Motor neuron (in vitro differentiated cells): ENCODE measurements around the gene CERS4. TPM values are rescaled to one million over a fixed set of nuclear protein-coding genes. Genes with fewer than 3 reads are reported as not detected.

Source experiments
- ATAC-seq, 8 experiments: fragments of 200-7000 bp; cut with Tn5 transposase; replicated peaks in 6 of 8; 2 replicates each; pipeline ENCODE4 v1.8.0; 2021; ENCODE audit warnings: mild to moderate bottlenecking in 8 of 8, moderate library complexity in 8 of 8
- H3K27ac ChIP-seq, 2 donors: fragments of 250-450 bp; sonication (Bioruptor Pico); 2 replicates each; pipeline ENCODE4 v1.9.0; 2021; ENCODE audit warnings: antibody characterized with exemption in 2 of 2, mild to moderate bottlenecking in 2 of 2, moderate library complexity in 1 of 2
- H3K4me1 ChIP-seq, 2 donors: fragments of 250-450 bp; sonication (Bioruptor Pico); replicated peaks in 1 of 2; 2 replicates each; pipeline ENCODE4 v1.6.1; 2021; ENCODE audit warnings: antibody characterized with exemption in 2 of 2, mild to moderate bottlenecking in 2 of 2, moderate library complexity in 1 of 2
- H3K4me3 ChIP-seq, 5 donors: fragments of 250-450 bp; sonication (Bioruptor Pico); 2 replicates each; pipeline ENCODE4 v1.9.0; 2021; ENCODE audit warnings: antibody characterized with exemption in 5 of 5, mild to moderate bottlenecking in 5 of 5, moderate library complexity in 4 of 5
- WGBS, 10 experiments: fragments of 450-650 bp; shearing (Covaris generic); methylation state at CpG; one replicate each; pipeline ENCODE4 v1.0.0; 2022; 5-methylcytosine and 5-hydroxymethylcytosine counted together
- in situ Hi-C, 9 experiments: fragments of 400-800 bp; cut with MboI; loops; one replicate each; pipeline ENCODE4 v1.15.0; 2021; ENCODE audit warnings: low sequenced_read_pairs in 9 of 9, low pct_unique_long_range_greater_than_20kb in 2 of 9; ENCODE audit not compliant: unreplicated experiment in 9 of 9
- total RNA-seq, 8 experiments: library from RNA; unstranded; fragments of 300-600 nt; gene quantifications; 2 replicates each; pipeline versions ENCODE4 v1.2.3 to v1.2.4, GENCODE V29; 2022

The CERS4 gene
- total RNA-seq, 8 experiments from 2014 or later: 3.2 to 55.1 (median 35.8) TPM

GRCh38 chr19:8306235-8307054, 97.3 kb downstream of the CERS4 start:
- in situ Hi-C loops: no loop called here
- H3K4me3 ChIP-seq: no peak overlapping the region
- 0 to 100% (median 82%) methylated on average over 1 to 6 of the region's 17 CpGs; no CpG with 5 or more reads in 5 of the 10 experiments for WGBS, 10 experiments
- H3K4me1 ChIP-seq: peaks cover 8 to 11% of the 10 kb centered on the region in 2 donors
- no peak for ATAC-seq
- no peak overlapping the region for H3K27ac ChIP-seq

DNA sequence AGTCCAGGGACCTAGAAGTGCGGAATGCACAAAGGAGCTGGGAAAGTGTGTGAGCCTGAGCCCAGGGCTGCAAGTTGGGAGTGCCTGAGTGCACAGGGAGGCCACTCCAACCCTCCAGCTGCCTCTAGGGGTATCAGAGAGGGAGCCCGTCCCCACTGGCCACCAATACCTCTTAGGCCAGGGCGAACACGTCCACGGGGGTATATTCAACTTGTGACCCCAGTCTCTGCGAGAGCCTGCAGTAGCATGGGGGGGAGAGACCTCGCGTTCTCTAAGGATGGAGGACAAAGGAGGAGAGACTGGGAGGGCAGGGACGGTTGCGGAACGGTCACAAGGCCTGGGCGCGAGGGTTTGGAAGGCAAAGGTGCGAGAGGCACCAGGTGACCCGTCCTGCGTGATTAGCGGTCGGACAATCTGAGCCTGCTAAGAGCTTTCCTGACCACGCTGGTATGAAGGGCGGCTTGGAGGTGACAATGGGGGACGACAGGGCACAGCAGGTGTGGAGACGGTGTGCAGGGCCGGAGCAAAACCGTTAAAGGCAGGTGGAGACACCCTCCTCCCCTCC, 98.3 kb downstream of the CERS4 start:
- in situ Hi-C loops: no loop called here
- 0 to 14% (median 3%) methylated on average over 3 to 16 of the region's 24 CpGs; no CpG with 5 or more reads in 3 of the 10 experiments for WGBS, 10 experiments
- Histone ChIP-seq H3K4me1 (peaks cover 8 to 11% of the 10 kb centered on the region in 2 donors), H3K27ac (peak overlapping the region; percentile 88 to 96), H3K4me3 (peak overlapping the region; percentile 55 to 89 (median 62))
- peak in 6 of 8 experiments; percentile 0 to 17 (median 3) for ATAC-seq

DNA sequence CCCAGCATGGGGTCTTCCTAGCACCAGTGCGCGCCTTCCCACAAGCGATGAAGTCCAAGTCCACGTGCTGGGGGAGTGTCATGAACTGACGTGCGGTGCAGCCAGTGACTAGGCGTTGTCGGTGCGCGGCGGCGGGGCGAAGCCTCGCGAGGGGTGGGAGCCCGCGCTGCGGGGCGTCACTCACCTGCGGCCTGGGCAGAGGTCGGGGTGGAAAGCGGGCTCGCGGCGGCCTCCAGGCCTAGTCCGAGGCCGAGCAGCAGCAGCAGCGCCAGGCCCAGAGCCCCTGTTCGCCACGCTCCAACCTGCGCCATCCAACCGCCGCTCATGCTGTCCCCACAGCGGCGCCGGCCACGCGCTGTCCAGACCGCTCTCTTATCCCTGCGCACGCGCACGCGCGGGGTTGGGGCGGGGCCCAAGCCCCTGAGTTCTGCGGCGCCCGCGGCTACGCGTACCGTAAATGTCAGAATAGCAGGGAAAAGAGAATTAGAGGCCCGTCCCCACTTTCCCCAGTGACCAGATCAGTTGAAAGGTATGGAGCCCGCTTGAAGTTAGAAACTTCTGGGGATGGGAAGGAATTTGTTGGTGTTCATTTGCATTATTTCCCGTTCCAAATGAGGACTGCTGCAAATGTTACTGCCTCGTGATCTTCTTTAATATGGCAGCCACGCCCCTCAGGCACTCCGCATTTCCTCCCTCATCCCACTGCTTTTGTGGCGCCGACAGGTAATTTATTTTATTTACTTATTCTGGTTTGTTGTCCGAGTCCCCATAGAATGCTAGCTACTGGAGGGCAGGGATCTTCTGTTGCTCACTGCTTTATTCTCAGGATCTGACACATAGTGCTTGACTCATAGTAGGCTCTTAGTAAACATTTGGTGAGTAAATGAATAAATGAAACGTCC, 99.0 kb downstream of the CERS4 start, which contains the start of gene CD320:
TSS of gene CD320 (minus strand) at position 394 of the 902 bp plus-strand sequence. CDS start at position 326, 68 bp downstream.
- ATAC-seq: peak; percentile 75 to 93 (median 90)
- Histone ChIP-seq H3K27ac (peak within 1 kb of the TSS; percentile 88 to 96), H3K4me3 (peak within 1 kb of the TSS; percentile 55 to 89 (median 62)), H3K4me1 (peaks cover 8 to 11% of the 10 kb centered on the region in 2 donors)
- WGBS, 10 experiments: 0 to 7% (median 0%) methylated on average over 1 to 16 of the region's 63 CpGs
- in situ Hi-C loops: no loop called here

DNA sequence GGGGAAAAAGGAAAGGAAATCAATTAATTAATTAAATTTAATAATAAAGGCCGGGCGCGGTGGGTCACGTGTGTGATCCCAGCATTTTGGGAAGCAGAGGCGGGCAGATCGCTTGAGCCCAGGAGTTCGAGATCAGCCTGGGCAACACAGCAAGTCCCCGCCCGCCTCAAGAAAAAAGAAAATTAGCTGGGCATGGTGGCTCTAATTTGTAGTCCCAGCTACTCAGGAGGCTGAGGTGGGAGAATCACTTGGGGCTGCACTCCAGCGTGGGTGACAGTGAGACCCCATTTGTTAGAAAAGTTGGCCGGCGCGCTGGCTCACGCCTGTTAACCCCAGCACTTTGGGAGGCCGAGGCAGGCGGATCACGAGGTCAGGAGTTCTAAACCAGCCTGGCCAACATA, 99.7 kb downstream of the CERS4 start:
- in situ Hi-C loops: no loop called here
- ATAC-seq: no peak
- Histone ChIP-seq H3K4me3 (peak overlapping the region; percentile 55 to 89 (median 62)), H3K27ac (peak overlapping the region in 1 of 2 donors; percentile 96), H3K4me1 (peaks cover 8 to 11% of the 10 kb centered on the region in 2 donors)
- WGBS, 10 experiments: 22 to 90% (median 43%) methylated on average over 2 to 7 of the region's 17 CpGs; no CpG with 5 or more reads in 2 of the 10 experiments

DNA sequence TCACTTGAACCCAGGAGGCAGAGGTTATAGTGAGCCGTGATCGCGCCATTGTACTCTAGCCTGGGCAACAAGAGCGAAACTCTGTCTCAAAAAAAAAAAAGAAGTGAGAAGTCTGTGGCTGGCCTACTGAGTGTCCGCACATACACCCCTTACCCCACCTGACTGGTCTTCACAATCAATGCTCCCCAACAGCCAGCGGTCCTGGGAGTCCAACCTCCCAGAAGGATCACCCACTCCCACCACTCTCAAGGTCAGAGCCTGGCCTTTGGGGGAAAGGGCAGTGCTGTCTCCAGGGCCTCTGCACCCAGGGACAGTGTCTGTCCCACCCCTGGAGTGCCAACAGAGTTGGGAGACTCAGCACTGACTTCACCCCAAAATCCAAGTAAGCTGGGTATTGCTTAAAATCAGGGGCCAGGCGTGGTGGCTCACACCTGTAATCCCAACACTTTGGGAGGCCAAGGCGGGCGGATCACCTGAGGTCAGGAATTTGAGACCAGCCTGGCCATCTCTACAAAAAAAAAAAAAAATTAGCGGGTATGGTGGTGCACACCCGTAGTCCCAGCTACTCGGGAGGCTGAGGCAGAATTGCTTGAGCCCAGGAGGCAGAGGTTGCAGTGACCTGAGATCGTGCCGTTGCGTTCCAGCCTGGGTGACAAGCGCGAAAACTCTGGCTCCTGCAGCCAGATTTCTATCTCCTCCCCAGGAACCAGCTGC, 101.3 kb downstream of the CERS4 start:
- Histone ChIP-seq H3K4me3 (no peak overlapping the region), H3K4me1 (peaks cover 8 to 11% of the 10 kb centered on the region in 2 donors), H3K27ac (no peak overlapping the region)
- 86 to 100% (median 94%) methylated on average over 5 to 15 of the region's 17 CpGs; no CpG with 5 or more reads in 6 of the 10 experiments for WGBS, 10 experiments
- ATAC-seq: no peak
- in situ Hi-C loops: no loop called here

DNA sequence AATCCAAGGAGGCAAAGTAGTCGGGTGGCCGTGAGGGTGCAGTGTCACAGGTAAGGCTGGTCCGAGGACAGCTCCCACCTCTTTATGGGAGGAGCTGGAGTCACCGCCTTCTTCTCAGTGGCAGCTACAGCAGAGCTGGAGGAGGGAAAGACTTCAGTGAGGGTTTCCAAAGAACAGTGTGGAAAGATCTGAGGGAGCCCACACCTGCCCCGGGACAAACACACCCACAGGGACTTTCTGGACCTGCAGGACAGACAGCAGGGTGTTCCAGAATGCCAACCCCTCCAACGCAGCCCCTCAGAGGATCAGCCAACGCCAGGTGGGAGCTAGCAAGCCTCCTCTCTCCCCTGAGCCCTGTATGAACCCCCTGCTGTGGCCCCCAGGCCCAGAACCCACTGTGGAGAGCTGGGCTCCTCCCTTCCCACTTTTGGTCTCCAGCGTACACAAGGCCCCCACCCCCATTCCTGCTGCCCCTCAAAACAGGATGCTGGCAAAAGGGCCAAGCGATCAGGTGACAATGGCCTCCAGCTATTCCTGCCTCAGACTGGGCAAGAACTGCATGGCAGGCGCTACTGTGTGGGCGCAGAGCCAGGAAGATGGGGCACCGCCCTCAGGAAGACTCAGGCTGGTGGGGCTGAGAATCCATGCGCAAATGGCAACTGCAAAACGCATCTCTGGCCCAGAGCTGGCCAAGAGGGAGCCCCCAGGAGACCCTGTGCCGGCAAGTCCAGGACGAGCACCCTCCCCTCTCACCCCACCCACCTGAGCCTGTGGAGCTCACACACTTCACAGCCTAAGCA, 102.5 kb downstream of the CERS4 start:
- in situ Hi-C loops: no loop called here
- H3K4me1 ChIP-seq: peaks cover 8 to 11% of the 10 kb centered on the region in 2 donors
- ATAC-seq: peak in 2 of 8 experiments; percentile 9 to 20
- H3K27ac ChIP-seq: no peak overlapping the region
- H3K4me3 ChIP-seq: no peak overlapping the region
- 20 to 100% (median 94%) methylated on average over 1 to 4 of the region's 16 CpGs; no CpG with 5 or more reads in 4 of the 10 experiments for WGBS, 10 experiments

Other genes with a start within 250 kb of the CERS4 start
- 10 to 100 TPM; 22.4 to 86.2 (median 31.9) TPM for gene ELAVL1, start 203.7 kb upstream of the CERS4 start, total RNA-seq
- gene CCL25, start 156.6 kb upstream of the CERS4 start, total RNA-seq: 1 to 10 TPM in 1 of 8 experiments, under 1 TPM in 3, not detected in 4; 0.41 to 1.3 (median 0.75) TPM
- 1 to 10 TPM in 5 of 8 experiments, under 1 TPM in 1, not detected in 2; 0.07 to 4.8 (median 3.6) TPM for gene FBN3, start 59.8 kb upstream of the CERS4 start, total RNA-seq
- 100 to 1,000 TPM in 1 of 8 experiments, 10 to 100 TPM in 7; 20.9 to 109 (median 41.8) TPM for gene CD320, start 99.0 kb downstream of the CERS4 start, total RNA-seq
- gene NDUFA7, start 112.0 kb downstream of the CERS4 start, total RNA-seq: 100 to 1,000 TPM; 129 to 183 (median 162) TPM
- gene RPS28, start 112.1 kb downstream of the CERS4 start, total RNA-seq: 1,000 to 10,000 TPM in 4 of 8 experiments, 100 to 1,000 TPM in 4; 550 to 1,110 (median 1,001) TPM
- gene KANK3, start 133.9 kb downstream of the CERS4 start, total RNA-seq: 1 to 10 TPM in 4 of 8 experiments, under 1 TPM in 3, not detected in 1; 0.08 to 3.4 (median 1.1) TPM
- 1 to 10 TPM in 3 of 8 experiments, under 1 TPM in 4, not detected in 1; 0.38 to 4.6 (median 0.90) TPM for gene ANGPTL4, start 154.8 kb downstream of the CERS4 start, total RNA-seq
- gene RAB11B, start 181.0 kb downstream of the CERS4 start, total RNA-seq: 10 to 100 TPM; 16.7 to 72.4 (median 43.7) TPM
- 10 to 100 TPM; 10.4 to 38.4 (median 19.4) TPM for gene MARCHF2, start 203.9 kb downstream of the CERS4 start, total RNA-seq
- 100 to 1,000 TPM in 3 of 8 experiments, 10 to 100 TPM in 5; 44.2 to 280 (median 73.5) TPM for gene HNRNPM, start 235.6 kb downstream of the CERS4 start, total RNA-seq